Kidney epithelial cell (primary cell): Measurements from ENCODE around the gene SBK3. TPM values are rescaled to one million over a fixed set of nuclear protein-coding genes. Genes with fewer than 3 reads are reported as not detected.
A peak's percentile ranks its signal among the peaks of the same experiment; 100 is the strongest.

Experiments used
- DNase-seq: peaks from one replicate; pipeline ENCODE4 v3.0.0-alpha.2; 2010; ENCODE audit warnings: low read depth
- H3K27me3 ChIP-seq: 2 replicates; pipeline ENCODE4 v1.6.0; 2011; ENCODE audit warnings: low read length; ENCODE audit not compliant: control insufficient read depth, insufficient read depth
- H3K36me3 ChIP-seq: 2 replicates; pipeline ENCODE4 v1.5.1; 2011; ENCODE audit warnings: low read length; ENCODE audit not compliant: control insufficient read depth, insufficient read depth
- H3K4me3 ChIP-seq: 2 replicates; pipeline ENCODE4 v1.5.1; 2011; ENCODE audit warnings: low read depth, mild to moderate bottlenecking, control low read depth, low read length
- total RNA-seq: library from RNA; depleted of rRNA; stranded (reverse); fragments of >200 nt; gene quantifications from 2 replicates; pipeline ENCODE4 v1.2.3, GENCODE V29; 2015
- TF ChIP-seq, protein P1 (sequence below): IDR thresholded peaks from 2 replicates; pipeline ENCODE4 v1.5.1; 2011; ENCODE audit warnings: mild to moderate bottlenecking, moderate library complexity, low read length, control low read depth, inconsistent platforms; ENCODE audit not compliant: insufficient read depth, poor library complexity, severe bottlenecking

SBK3 gene
- total RNA-seq, 1 donor from 2014 or later: 0.33 TPM

DNA sequence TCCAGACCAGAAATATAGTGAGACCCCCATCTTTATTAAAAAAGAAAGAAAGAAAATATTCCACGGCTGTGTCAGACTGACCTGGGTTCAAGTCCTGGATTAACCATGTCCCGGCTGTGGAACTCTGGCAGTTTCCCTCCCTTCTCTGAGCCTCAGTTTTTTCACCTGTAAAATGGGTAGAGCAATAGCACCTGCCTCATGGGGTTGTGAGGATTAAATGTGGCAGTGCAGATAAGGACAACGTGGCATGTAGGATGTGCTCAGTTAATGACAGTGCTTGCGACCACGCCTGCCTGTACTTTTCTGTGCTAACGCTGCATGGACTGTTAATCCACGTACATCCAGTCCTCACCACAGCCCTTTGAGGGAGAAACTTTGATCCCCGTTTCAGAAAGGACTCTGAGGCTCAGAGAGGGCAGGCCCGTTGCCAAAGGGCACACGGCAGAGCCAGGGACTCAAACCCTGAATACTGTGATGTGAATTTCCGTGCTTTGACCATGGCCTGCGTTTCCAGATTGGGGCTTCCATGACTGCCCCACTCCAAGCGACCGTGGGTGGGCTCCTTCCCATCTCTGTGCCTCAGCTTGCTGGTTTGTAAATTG lies 24.6 kb downstream of the SBK3 start:
- TF ChIP-seq, protein P1, sequence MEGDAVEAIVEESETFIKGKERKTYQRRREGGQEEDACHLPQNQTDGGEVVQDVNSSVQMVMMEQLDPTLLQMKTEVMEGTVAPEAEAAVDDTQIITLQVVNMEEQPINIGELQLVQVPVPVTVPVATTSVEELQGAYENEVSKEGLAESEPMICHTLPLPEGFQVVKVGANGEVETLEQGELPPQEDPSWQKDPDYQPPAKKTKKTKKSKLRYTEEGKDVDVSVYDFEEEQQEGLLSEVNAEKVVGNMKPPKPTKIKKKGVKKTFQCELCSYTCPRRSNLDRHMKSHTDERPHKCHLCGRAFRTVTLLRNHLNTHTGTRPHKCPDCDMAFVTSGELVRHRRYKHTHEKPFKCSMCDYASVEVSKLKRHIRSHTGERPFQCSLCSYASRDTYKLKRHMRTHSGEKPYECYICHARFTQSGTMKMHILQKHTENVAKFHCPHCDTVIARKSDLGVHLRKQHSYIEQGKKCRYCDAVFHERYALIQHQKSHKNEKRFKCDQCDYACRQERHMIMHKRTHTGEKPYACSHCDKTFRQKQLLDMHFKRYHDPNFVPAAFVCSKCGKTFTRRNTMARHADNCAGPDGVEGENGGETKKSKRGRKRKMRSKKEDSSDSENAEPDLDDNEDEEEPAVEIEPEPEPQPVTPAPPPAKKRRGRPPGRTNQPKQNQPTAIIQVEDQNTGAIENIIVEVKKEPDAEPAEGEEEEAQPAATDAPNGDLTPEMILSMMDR: no peak
- no peak for DNase-seq
- Histone ChIP-seq H3K4me3 (no peak overlapping the region), H3K36me3 (no peaks in the 10 kb centered on the region), H3K27me3 (peaks cover 3% of the 10 kb centered on the region)

DNA sequence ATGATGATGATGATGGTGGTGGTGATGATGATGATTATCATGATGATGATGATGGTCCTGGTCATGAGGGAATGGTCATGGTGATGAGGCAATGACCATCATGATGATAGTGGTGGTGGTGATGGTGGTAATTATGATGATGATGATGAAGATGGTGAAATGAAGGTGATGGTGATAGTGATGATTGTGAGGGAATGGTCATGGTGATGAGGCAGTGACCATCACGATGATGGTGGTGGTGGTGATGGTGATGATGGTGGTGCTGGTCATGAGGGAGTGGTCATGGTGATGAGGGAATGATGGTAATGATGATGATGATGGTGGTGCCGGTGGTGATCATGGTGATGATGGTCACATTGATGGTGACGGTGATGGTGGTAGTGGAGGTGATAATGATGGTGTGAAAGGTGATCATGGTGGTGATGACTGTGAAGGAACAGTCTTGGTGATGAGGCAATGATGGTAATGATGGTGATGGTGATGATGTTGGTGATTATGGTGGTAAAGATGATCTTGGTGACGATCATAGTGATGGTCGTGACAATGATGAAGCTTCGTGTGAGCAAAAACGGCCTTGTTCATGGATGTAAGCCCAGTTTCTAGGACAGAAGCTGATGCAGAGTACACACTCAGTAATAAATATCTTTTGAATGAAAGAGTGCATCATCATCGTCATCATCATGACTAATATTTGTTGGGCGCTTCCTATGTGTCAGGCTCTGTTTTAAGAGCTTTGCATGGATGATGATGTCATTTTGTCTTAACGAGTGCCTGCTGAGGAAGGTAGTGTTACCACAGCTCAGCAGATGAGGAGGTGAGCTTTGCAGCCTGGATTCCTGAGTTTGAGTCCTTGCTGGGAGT lies 25.7 kb downstream of the SBK3 start:
- DNase-seq: no peak
- no peak overlapping the region for H3K4me3 ChIP-seq
- TF ChIP-seq, protein P1: no peak
- H3K27me3 ChIP-seq: no peaks in the 10 kb centered on the region
- H3K36me3 ChIP-seq: no peaks in the 10 kb centered on the region

DNA sequence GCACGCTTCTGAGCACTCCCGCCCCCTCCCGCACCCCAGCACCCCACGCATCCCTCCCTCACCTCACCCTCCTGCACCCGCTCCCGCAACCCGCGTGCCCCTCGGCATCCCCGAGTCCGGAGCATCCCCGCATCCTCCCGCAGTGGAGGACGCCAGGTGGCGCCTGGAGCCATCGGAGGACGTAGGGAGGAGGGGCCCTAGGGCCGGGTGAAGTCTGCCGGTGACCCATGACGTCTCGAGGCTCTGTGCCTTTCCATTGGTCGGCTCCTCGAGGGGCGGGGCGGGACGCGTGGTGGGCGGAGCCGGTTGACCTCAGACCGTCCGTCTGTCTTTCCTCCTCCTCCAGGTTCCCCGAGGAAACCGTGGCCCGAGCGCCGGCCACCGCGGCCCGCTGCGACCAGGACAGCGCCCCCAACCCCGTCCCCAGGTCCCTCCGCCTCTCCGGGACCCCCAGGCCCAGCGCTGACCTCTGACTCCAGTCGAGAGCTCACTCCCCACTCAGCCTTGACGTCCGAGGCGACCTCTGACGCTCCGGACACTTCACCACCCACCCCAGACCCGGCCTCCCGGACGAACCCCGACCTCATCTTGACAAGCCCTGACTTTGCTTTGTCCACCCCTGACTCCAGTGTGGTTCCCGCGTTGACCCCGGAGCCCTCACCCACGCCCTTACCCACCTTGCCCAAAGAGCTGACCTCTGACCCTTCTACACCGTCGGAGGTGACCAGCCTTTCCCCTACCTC lies 28.3 kb downstream of the SBK3 start:
- TF ChIP-seq, protein P1: peak; percentile 94

DNA sequence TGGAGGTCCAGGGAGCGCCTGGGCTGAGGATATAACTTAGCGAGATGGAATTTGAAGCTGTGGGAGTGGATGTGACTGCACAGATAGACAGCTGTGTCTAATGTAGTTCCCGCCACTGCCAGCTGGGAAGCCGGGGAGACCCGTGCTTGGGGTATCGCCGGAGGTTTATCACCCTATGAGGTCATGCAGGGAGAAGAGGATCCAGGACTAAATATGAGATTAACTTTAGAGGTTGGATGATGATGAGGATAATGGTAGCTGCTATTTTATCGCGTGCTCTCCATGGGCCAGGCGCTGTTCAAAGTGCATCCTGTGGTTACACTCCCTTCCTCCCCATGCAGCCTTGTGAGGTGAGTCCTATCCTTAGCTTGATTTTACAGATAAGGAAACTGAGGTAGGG lies 37.2 kb downstream of the SBK3 start:
- H3K36me3 ChIP-seq: no peaks in the 10 kb centered on the region
- TF ChIP-seq, protein P1: no peak
- H3K27me3 ChIP-seq: no peaks in the 10 kb centered on the region
- H3K4me3 ChIP-seq: no peak overlapping the region
- no peak for DNase-seq

More for the DNA sequence above, 28.3 kb downstream of the SBK3 start:
- Histone ChIP-seq H3K27me3 (no peaks in the 10 kb centered on the region), H3K4me3 (peak overlapping the region; percentile 37), H3K36me3 (no peaks in the 10 kb centered on the region)
- DNase-seq: no peak

DNA sequence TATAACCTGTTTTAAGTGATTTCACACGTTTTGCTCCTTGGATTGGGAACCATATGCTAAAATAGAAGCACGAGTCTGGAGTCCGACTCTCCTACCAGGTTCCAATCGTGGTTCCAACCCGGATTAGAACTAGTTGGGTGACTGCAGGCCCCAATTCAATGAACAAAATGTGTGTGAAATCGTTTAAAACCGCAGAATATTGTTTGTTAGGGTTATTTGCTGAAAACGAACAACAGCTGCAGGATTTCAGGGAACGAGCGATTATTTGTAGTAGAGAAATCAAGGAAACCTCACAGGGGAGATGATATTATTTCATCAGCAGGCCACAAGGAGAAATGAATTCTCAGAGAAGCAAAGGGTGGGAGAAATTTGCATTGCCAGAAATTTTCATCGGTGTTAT lies 40.4 kb downstream of the SBK3 start:
- Histone ChIP-seq H3K4me3 (no peak overlapping the region), H3K36me3 (no peaks in the 10 kb centered on the region), H3K27me3 (no peaks in the 10 kb centered on the region)
- DNase-seq: no peak
- TF ChIP-seq, protein P1: no peak
